Measurements from ENCODE around the gene SERTAD3. TPM values are rescaled to one million over a fixed set of nuclear protein-coding genes. Genes with fewer than 3 reads are reported as not detected.

SERTAD3 gene
- total and polyA plus RNA-seq, 2 donors (not counting 3 experiments of a cell fraction or from before 2014, with no cell fraction given): 13.3 to 29.9 TPM

DNA sequence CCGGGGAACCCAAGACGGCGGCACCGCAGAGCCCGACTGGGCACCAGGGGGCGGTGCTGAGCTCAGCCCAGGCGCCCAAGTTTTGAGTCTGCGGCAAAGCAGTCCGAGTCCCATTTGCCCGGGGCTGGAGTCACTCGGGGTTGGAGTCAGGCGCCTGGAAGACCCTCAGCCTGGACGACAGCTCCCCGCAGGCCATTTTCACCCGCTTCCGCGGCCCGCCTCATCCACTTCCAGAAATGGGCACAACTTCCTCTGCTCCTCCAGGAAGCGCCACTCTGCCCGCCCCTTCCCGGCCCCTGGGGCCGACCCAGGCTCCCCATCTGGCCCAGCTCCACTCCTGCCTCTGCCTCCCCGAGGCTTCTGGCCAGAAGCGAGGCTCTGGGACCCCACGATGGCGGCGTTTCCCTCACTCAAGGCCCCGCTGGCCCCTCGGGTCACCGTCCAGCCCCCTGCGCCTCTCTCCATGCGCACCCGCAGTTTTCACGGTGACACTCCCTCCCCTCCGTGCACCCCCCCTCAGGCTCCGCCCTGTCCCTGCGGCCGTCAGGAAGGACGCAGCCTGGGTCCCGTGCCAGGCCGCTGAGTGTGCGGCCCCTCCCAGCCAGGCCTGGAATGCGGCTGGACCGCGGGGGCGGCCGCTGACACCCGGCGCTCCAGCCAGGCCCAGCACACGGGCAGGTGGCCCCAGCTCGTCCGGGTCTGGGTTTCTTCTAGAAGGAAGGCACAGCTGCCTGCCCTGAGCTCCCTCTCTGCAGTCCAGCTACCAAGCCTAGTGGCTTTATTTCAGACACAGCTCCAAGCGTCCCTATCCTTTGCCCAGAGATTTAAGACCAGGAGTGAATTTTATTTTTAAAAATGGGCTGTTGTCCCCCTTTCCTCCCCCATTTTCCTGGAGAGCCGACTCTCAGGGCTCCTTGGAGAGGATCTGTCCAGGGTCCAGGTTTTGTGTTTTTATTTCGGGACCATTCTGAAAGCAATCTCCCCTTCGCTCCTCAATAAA lies 23.1 kb downstream of the SERTAD3 start:
- peaks cover 30% of the 10 kb centered on the region for H3K79me2 ChIP-seq (ENCODE audit: control insufficient read depth, insufficient read depth, low read length)
- peaks cover 27% of the 10 kb centered on the region for H3K4me1 ChIP-seq (ENCODE audit: control insufficient read depth, extremely low read depth, insufficient read depth, low read length)
- intact Hi-C loops (cut with micrococcal nuclease): loop anchor here (1.0 to 5.0 kb wide), 5 partner anchors 18 to 178 kb away; partner anchors contain the start of genes C19orf47, PLD3 and SERTAD3
- H3K9me3 ChIP-seq (replicated peaks; ENCODE audit: control insufficient read depth, insufficient read depth, low read length): no peaks in the 10 kb centered on the region
- peak overlapping the region; percentile 25 to 54 (median 26) for H3K4me3 ChIP-seq (replicated peaks in 1 of 3; ENCODE audit: insufficient read depth in 1 of 3, low read depth in 1 of 3, low read length in 3 of 3)
- H2AFZ ChIP-seq (ENCODE audit: low read depth, low read length): peak overlapping the region; percentile 71
- H3K9ac ChIP-seq (replicated peaks; ENCODE audit: extremely low read depth, insufficient read depth, low read length): peak overlapping the region; percentile 46
- peak overlapping the region; percentile 68 for H3K4me2 ChIP-seq (ENCODE audit: insufficient read depth, low read length)
- no peaks in the 10 kb centered on the region for H3K27me3 ChIP-seq (ENCODE audit: control insufficient read depth in 2 of 2, insufficient read depth in 2 of 2, low read length in 2 of 2)
- no peaks in the 10 kb centered on the region for H4K20me1 ChIP-seq (replicated peaks; ENCODE audit: control insufficient read depth, extremely low read depth, insufficient read depth, low read length)
- FAIRE-seq (peak; percentile 92), DNase-seq (ENCODE audit: low read depth, low spot score) (peak; percentile 91)
- peak overlapping the region; percentile 75 for H3K27ac ChIP-seq (ENCODE audit: insufficient read depth, low read depth, low read length)
- dilution Hi-C loops (cut with MboI; ENCODE audit: extremely low pct_ligation_motif_present, low sequenced_read_pairs): no loop called here
- ChIA-PET POLR2A (interaction anchor here (0.5 to 1.9 kb wide), 7 partner anchors 13 to 842 kb away, joined by 3 to 15 read pairs (median 3); no protein-coding TSS in a partner anchor), CTCF (interaction anchor here (0.6 to 3.7 kb wide), 28 partner anchors 8 to 214 kb away, joined by 3 to 43 read pairs (median 5); partner anchors contain the start of genes BLVRB, C19orf47, PLD3 and SERTAD3)
- TF ChIP-seq, protein P1, sequence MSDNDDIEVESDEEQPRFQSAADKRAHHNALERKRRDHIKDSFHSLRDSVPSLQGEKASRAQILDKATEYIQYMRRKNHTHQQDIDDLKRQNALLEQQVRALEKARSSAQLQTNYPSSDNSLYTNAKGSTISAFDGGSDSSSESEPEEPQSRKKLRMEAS (IDR thresholded peaks at IDR 0.05; ENCODE audit: insufficient read depth, insufficient read length): no peak
- TF ChIP-seq POLR2AphosphoS5 (IDR thresholded peaks at IDR 0.05; ENCODE audit: insufficient read depth, low read depth, low read length) (peak; percentile 87), JUN (IDR thresholded peaks at IDR 0.05; ENCODE audit: borderline replicate concordance, insufficient read depth, insufficient read length, low read depth) (no peak), EZH2 (IDR thresholded peaks at IDR 0.05; ENCODE audit: borderline replicate concordance, low read depth, low read length, severe bottlenecking) (no peak), POLR2A (IDR thresholded peaks at IDR 0.05; ENCODE audit: low read depth, low read length) (peak; percentile 90), FOS (IDR thresholded peaks at IDR 0.05; ENCODE audit: borderline replicate concordance, insufficient read depth, low read length) (peak; percentile 42)
- TF ChIP-seq, protein P2, sequence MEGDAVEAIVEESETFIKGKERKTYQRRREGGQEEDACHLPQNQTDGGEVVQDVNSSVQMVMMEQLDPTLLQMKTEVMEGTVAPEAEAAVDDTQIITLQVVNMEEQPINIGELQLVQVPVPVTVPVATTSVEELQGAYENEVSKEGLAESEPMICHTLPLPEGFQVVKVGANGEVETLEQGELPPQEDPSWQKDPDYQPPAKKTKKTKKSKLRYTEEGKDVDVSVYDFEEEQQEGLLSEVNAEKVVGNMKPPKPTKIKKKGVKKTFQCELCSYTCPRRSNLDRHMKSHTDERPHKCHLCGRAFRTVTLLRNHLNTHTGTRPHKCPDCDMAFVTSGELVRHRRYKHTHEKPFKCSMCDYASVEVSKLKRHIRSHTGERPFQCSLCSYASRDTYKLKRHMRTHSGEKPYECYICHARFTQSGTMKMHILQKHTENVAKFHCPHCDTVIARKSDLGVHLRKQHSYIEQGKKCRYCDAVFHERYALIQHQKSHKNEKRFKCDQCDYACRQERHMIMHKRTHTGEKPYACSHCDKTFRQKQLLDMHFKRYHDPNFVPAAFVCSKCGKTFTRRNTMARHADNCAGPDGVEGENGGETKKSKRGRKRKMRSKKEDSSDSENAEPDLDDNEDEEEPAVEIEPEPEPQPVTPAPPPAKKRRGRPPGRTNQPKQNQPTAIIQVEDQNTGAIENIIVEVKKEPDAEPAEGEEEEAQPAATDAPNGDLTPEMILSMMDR (IDR thresholded peaks at IDR 0.05; ENCODE audit: extremely low read depth in 1 of 2, insufficient read depth in 1 of 2, low read depth in 1 of 2, low read length in 2 of 2): peak; percentile 95 to 98
- BruUV-seq (replicated peaks): TSS peak; percentile 38
- H3K9me1 ChIP-seq (replicated peaks; ENCODE audit: control insufficient read depth, extremely low read depth, insufficient read depth, low read length): no peaks in the 10 kb centered on the region
- H3K36me3 ChIP-seq (ENCODE audit: control insufficient read depth in 2 of 2, extremely low read depth in 1 of 2, insufficient read depth in 2 of 2, low read length in 2 of 2): peaks cover 8 to 9% of the 10 kb centered on the region in 2 experiments

All from endothelial cell of umbilical vein (primary cell).